ENCODE measurements around the gene VMP1.
"Not testable (repeated sequence)": the region's sequence is repeated elsewhere in the genome, so short reads cannot be mapped to it uniquely, and the experiment has no call there.

VMP1 gene

GRCh38 chr17:59751955-59752413 is 44.5 kb downstream of the VMP1 start:
- peaks cover 3 to 14% (median 11%) of the 10 kb centered on the region in 4 experiments for H3K4me1 ChIP-seq (ENCODE audit: control extremely low read depth in 1 of 4, control insufficient read depth in 4 of 4, insufficient read depth in 4 of 4, low read length in 3 of 4)
- no peaks in the 10 kb centered on the region for H3K9me3 ChIP-seq (ENCODE audit: control extremely low read depth in 1 of 5, control insufficient read depth in 4 of 5, insufficient read depth in 2 of 5, low read depth in 1 of 5, low read length in 4 of 5)
- peaks cover 0 to 6% (median 4%) of the 10 kb centered on the region in 4 experiments for H3K36me3 ChIP-seq (ENCODE audit: control insufficient read depth in 4 of 4, insufficient read depth in 4 of 4, low read length in 3 of 4)
- ChIA-PET CTCF (interaction anchor here (0.8 to 4.0 kb wide), 9 partner anchors 13 to 118 kb away, joined by 3 to 26 read pairs (median 4); no protein-coding TSS in a partner anchor), POLR2A (no interaction called here)
- 96% methylated on average over 10 of the region's 11 CpGs for WGBS (ENCODE audit: insufficient coverage)
- H3K27me3 ChIP-seq (replicated peaks in 2 of 5; ENCODE audit: control insufficient read depth in 4 of 5, insufficient read depth in 5 of 5, low read length in 4 of 5), result no peaks in the 10 kb centered on the region
- no peak for DNase-seq
- peak overlapping the region in 1 of 2 experiments; percentile 26 for H3K27ac ChIP-seq (ENCODE audit: insufficient read depth in 1 of 2, low read depth in 1 of 2, low read length in 2 of 2, poor library complexity in 1 of 2, severe bottlenecking in 2 of 2)
- no peak overlapping the region for H3K4me3 ChIP-seq (ENCODE audit: control insufficient read depth in 1 of 7, extremely low read depth in 1 of 7, insufficient read depth in 4 of 7, low read depth in 2 of 7, low read length in 6 of 7)

GRCh38 chr17:59752446-59752845 is 45.0 kb downstream of the VMP1 start:
- Histone ChIP-seq H3K27ac (ENCODE audit: insufficient read depth in 1 of 2, low read depth in 1 of 2, low read length in 2 of 2, poor library complexity in 1 of 2, severe bottlenecking in 2 of 2) (peak overlapping the region in 1 of 2 experiments; percentile 26), H3K9me3 (ENCODE audit: control extremely low read depth in 1 of 5, control insufficient read depth in 4 of 5, insufficient read depth in 2 of 5, low read depth in 1 of 5, low read length in 4 of 5) (no peaks in the 10 kb centered on the region), H3K27me3 (replicated peaks in 2 of 5; ENCODE audit: control insufficient read depth in 4 of 5, insufficient read depth in 5 of 5, low read length in 4 of 5) (no peaks in the 10 kb centered on the region), H3K4me3 (ENCODE audit: control insufficient read depth in 1 of 7, extremely low read depth in 1 of 7, insufficient read depth in 4 of 7, low read depth in 2 of 7, low read length in 6 of 7) (no peak overlapping the region), H3K4me1 (ENCODE audit: control extremely low read depth in 1 of 4, control insufficient read depth in 4 of 4, insufficient read depth in 4 of 4, low read length in 3 of 4) (peaks cover 3 to 14% (median 11%) of the 10 kb centered on the region in 4 experiments), H3K36me3 (ENCODE audit: control insufficient read depth in 4 of 4, insufficient read depth in 4 of 4, low read length in 3 of 4) (peaks cover 0 to 6% (median 4%) of the 10 kb centered on the region in 4 experiments)
- DNase-seq, result no peak
- ChIA-PET POLR2A (no interaction called here), CTCF (interaction anchor here (0.7 to 4.0 kb wide), 10 partner anchors 9 to 118 kb away, joined by 3 to 26 read pairs (median 4); no protein-coding TSS in a partner anchor)

GRCh38 chr17:59752922-59753321 is 45.5 kb downstream of the VMP1 start:
- POLR2A ChIA-PET, result interaction anchor here (0.5 to 1.6 kb wide), 6 partner anchors 74 to 106 kb away, joined by 3 to 8 read pairs (median 5); no protein-coding TSS in a partner anchor
- DNase-seq, result no peak
- Histone ChIP-seq H3K27ac (ENCODE audit: insufficient read depth in 1 of 2, low read depth in 1 of 2, low read length in 2 of 2, poor library complexity in 1 of 2, severe bottlenecking in 2 of 2) (peak overlapping the region in 1 of 2 experiments; percentile 26), H3K4me1 (ENCODE audit: control extremely low read depth in 1 of 4, control insufficient read depth in 4 of 4, insufficient read depth in 4 of 4, low read length in 3 of 4) (peaks cover 3 to 14% (median 11%) of the 10 kb centered on the region in 4 experiments), H3K9me3 (ENCODE audit: control extremely low read depth in 1 of 5, control insufficient read depth in 4 of 5, insufficient read depth in 2 of 5, low read depth in 1 of 5, low read length in 4 of 5) (no peaks in the 10 kb centered on the region), H3K4me3 (ENCODE audit: control insufficient read depth in 1 of 7, extremely low read depth in 1 of 7, insufficient read depth in 4 of 7, low read depth in 2 of 7, low read length in 6 of 7) (no peak overlapping the region), H3K27me3 (replicated peaks in 2 of 5; ENCODE audit: control insufficient read depth in 4 of 5, insufficient read depth in 5 of 5, low read length in 4 of 5) (no peaks in the 10 kb centered on the region), H3K36me3 (ENCODE audit: control insufficient read depth in 4 of 4, insufficient read depth in 4 of 4, low read length in 3 of 4) (peaks cover 0 to 6% (median 4%) of the 10 kb centered on the region in 4 experiments)
- 98% methylated on average over 5 of the region's 7 CpGs for WGBS (ENCODE audit: insufficient coverage)
- CTCF ChIA-PET, result interaction anchor here (0.7 to 4.0 kb wide), 15 partner anchors 9 to 119 kb away, joined by 3 to 26 read pairs (median 4); no protein-coding TSS in a partner anchor

GRCh38 chr17:59753522-59754467 is 46.3 kb downstream of the VMP1 start:
- DNase-seq, result peak; percentile 84 to 92 (median 89)
- H3K27me3 ChIP-seq (replicated peaks in 2 of 5; ENCODE audit: control insufficient read depth in 4 of 5, insufficient read depth in 5 of 5, low read length in 4 of 5), result no peaks in the 10 kb centered on the region
- peaks cover 2 to 8% (median 4%) of the 10 kb centered on the region in 4 experiments for H3K36me3 ChIP-seq (ENCODE audit: control insufficient read depth in 4 of 4, insufficient read depth in 4 of 4, low read length in 3 of 4)
- H3K4me3 ChIP-seq (ENCODE audit: control insufficient read depth in 1 of 7, extremely low read depth in 1 of 7, insufficient read depth in 4 of 7, low read depth in 2 of 7, low read length in 6 of 7), result peak overlapping the region in 4 of 7 experiments; percentile 19 to 49 (median 35)
- ChIA-PET POLR2A (interaction anchor here (0.5 to 1.6 kb wide), 8 partner anchors 9 to 106 kb away, joined by 3 to 8 read pairs (median 4); no protein-coding TSS in a partner anchor), CTCF (interaction anchor here (0.6 to 4.0 kb wide), 24 partner anchors 7 to 120 kb away, joined by 3 to 26 read pairs (median 4); no protein-coding TSS in a partner anchor)
- H3K9me3 ChIP-seq (ENCODE audit: control extremely low read depth in 1 of 5, control insufficient read depth in 4 of 5, insufficient read depth in 2 of 5, low read depth in 1 of 5, low read length in 4 of 5), result peaks cover 0 to under 1% (median 0%) of the 10 kb centered on the region in 5 experiments
- WGBS (ENCODE audit: insufficient coverage), result no CpG with 5 or more reads among the region's 3 CpGs
- H3K4me1 ChIP-seq (ENCODE audit: control extremely low read depth in 1 of 4, control insufficient read depth in 4 of 4, insufficient read depth in 4 of 4, low read length in 3 of 4), result peaks cover 3 to 14% (median 11%) of the 10 kb centered on the region in 4 experiments
- peak overlapping the region; percentile 73 to 83 for H3K27ac ChIP-seq (ENCODE audit: insufficient read depth in 1 of 2, low read depth in 1 of 2, low read length in 2 of 2, poor library complexity in 1 of 2, severe bottlenecking in 2 of 2)

GRCh38 chr17:59754552-59754951 is 47.1 kb downstream of the VMP1 start:
- Histone ChIP-seq H3K4me3 (ENCODE audit: control insufficient read depth in 1 of 7, extremely low read depth in 1 of 7, insufficient read depth in 4 of 7, low read depth in 2 of 7, low read length in 6 of 7) (peak overlapping the region in 2 of 7 experiments; percentile 5 to 10), H3K9me3 (ENCODE audit: control extremely low read depth in 1 of 5, control insufficient read depth in 4 of 5, insufficient read depth in 2 of 5, low read depth in 1 of 5, low read length in 4 of 5) (peaks cover 0 to 2% (median 0%) of the 10 kb centered on the region in 5 experiments), H3K27me3 (replicated peaks in 2 of 5; ENCODE audit: control insufficient read depth in 4 of 5, insufficient read depth in 5 of 5, low read length in 4 of 5) (no peaks in the 10 kb centered on the region), H3K36me3 (ENCODE audit: control insufficient read depth in 4 of 4, insufficient read depth in 4 of 4, low read length in 3 of 4) (peaks cover 2 to 8% (median 6%) of the 10 kb centered on the region in 4 experiments), H3K4me1 (ENCODE audit: control extremely low read depth in 1 of 4, control insufficient read depth in 4 of 4, insufficient read depth in 4 of 4, low read length in 3 of 4) (peaks cover 3 to 14% (median 11%) of the 10 kb centered on the region in 4 experiments), H3K27ac (ENCODE audit: insufficient read depth in 1 of 2, low read depth in 1 of 2, low read length in 2 of 2, poor library complexity in 1 of 2, severe bottlenecking in 2 of 2) (peak overlapping the region in 1 of 2 experiments; percentile 83)
- ChIA-PET CTCF (interaction anchor here (0.8 to 4.0 kb wide), 15 partner anchors 8 to 89 kb away, joined by 3 to 26 read pairs (median 7); no protein-coding TSS in a partner anchor), POLR2A (interaction anchor here (0.6 to 1.6 kb wide), 5 partner anchors 8 to 105 kb away, joined by 3 to 7 read pairs (median 5); no protein-coding TSS in a partner anchor)
- DNase-seq, result peak in 2 of 3 donors; percentile 43 to 66

- H3K27me3 ChIP-seq (replicated peaks in 2 of 5; ENCODE audit: control insufficient read depth in 4 of 5, insufficient read depth in 5 of 5, low read length in 4 of 5); DNase-seq; H3K9me3 ChIP-seq (ENCODE audit: control extremely low read depth in 1 of 5, control insufficient read depth in 4 of 5, insufficient read depth in 2 of 5, low read depth in 1 of 5, low read length in 4 of 5); H3K36me3 ChIP-seq (ENCODE audit: control insufficient read depth in 4 of 4, insufficient read depth in 4 of 4, low read length in 3 of 4): not testable (repeated sequence)
- peaks cover 3 to 17% (median 12%) of the 10 kb centered on the region in 4 experiments for H3K4me1 ChIP-seq (ENCODE audit: control extremely low read depth in 1 of 4, control insufficient read depth in 4 of 4, insufficient read depth in 4 of 4, low read length in 3 of 4)
- POLR2A ChIA-PET, result interaction anchor here (0.6 to 1.6 kb wide), 2 partner anchors 7 to 40 kb away, joined by 3 to 4 read pairs; no protein-coding TSS in a partner anchor
- peak overlapping the region in 1 of 7 experiments; percentile 5 for H3K4me3 ChIP-seq (ENCODE audit: control insufficient read depth in 1 of 7, extremely low read depth in 1 of 7, insufficient read depth in 4 of 7, low read depth in 2 of 7, low read length in 6 of 7)
- peak overlapping the region in 1 of 2 experiments; percentile 83 for H3K27ac ChIP-seq (ENCODE audit: insufficient read depth in 1 of 2, low read depth in 1 of 2, low read length in 2 of 2, poor library complexity in 1 of 2, severe bottlenecking in 2 of 2)
- CTCF ChIA-PET, result interaction anchor here (1.0 to 4.0 kb wide), 7 partner anchors 9 to 87 kb away, joined by 4 to 26 read pairs (median 13); no protein-coding TSS in a partner anchor
- 90% methylated on average over 3 of the region's 12 CpGs for WGBS (ENCODE audit: insufficient coverage)
These were observed 47.6 kb downstream of the VMP1 start for GRCh38 chr17:59755069-59755468.
